C1 segment of cervical spinal cord (tissue), 14 donors: ENCODE data around the gene CYB561.
A peak's percentile ranks its signal among the peaks of the same experiment; 100 is the strongest.

Experiments used
- DNase-seq, 14 donors: peaks; one replicate each; lab custom pipeline; 2025; lab: John Stamatoyannopoulos, UW

Gene CYB561, protein sequence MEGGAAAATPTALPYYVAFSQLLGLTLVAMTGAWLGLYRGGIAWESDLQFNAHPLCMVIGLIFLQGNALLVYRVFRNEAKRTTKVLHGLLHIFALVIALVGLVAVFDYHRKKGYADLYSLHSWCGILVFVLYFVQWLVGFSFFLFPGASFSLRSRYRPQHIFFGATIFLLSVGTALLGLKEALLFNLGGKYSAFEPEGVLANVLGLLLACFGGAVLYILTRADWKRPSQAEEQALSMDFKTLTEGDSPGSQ

GRCh38 chr17:63445954-63446752 is at the start of gene CYB561:
Gene CYB561 (minus strand): TSS chr17:63446306. CDS start chr17:63437547, 8,759 bp downstream.
- peak in 7 of 14 donors; percentile 8 to 58 (median 28) for DNase-seq

DNA sequence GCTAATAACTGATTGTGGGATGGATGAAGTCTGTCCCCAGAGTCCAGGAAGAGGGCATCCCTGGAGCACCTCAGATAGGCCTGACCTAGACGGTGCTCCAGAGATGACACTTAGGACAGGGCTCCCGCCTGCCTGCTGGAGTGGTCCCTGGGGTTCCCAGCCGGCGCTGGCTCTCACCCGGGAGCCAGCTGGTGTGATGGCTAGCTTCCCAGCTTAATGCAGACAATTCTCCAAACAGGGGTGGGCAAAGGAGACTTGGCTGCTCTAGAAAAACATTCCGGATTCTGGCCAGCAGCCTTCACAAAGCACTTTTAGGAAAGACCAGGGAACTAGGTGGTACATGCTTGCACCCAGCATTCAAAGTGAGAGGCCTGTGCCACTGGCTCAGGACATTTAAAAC is 49.4 kb upstream of the CYB561 start:
- DNase-seq, result no peak

DNA sequence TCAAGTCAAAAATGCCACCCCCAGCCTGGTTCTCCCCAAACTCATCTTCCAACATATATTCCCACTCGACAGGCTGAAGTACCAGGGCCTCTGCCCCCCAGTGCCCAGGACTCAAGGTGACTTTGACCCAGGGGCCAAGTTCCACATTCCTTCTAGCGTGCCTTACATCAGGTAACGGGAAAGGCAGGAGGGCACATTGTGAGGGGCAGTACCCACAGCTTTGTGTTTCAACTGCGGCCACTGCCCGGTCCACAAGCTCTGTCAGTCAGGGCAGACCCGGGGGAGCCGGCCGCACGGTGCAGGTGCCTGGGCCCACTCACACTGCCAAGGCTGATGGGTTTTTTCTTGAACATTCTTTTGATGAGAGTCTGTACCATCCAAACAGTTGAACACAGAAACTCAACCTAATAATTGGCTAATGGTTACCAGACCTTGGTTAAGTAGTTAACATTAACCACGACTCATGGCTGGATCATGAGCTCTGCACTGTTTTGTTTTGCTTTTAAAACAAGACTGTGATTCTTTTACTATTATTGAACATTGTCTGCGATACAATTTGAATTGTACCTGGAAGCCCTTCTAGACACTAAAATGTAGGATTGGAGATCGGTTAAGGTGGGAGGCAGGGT is 48.3 kb upstream of the CYB561 start:
- DNase-seq, result no peak

DNA sequence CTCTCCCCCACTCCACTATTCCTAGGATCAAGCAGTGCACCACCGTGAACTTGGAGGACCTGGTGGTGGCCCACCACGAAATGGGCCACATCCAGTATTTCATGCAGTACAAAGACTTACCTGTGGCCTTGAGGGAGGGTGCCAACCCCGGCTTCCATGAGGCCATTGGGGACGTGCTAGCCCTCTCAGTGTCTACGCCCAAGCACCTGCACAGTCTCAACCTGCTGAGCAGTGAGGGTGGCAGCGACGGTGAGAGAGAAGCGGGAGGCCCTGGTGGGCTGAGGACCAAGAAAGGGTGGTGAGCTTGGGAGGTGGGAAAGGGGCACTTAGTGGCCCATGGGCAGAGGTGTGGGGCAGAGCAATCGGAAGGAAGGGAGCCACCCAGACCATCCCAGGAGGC is 47.3 kb upstream of the CYB561 start:
- no peak for DNase-seq

GRCh38 chr17:63492940-63493339 is 46.8 kb upstream of the CYB561 start:
- no peak for DNase-seq

GRCh38 chr17:63491977-63492618 is 46.0 kb upstream of the CYB561 start:
- no peak for DNase-seq

DNA sequence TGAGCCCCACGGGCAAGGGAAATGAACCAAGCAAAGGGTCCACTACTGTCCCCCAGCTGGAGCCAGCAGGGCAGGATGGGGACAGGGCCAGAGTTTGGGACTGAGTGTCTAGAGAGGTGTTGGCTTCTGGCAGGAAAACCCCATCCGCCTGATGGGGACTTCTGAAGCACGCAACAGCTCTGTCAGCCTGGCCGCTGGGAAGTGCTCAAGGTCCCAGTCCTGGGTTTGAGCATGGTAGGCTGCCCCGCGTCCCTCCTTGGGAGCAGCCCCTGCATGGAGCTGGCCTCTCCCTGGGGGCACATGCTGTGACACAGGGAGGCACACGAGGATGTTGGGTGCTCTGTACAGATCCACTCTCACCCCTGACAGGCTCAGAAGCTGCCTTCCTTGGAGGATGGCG is 45.3 kb upstream of the CYB561 start:
- no peak for DNase-seq

DNA sequence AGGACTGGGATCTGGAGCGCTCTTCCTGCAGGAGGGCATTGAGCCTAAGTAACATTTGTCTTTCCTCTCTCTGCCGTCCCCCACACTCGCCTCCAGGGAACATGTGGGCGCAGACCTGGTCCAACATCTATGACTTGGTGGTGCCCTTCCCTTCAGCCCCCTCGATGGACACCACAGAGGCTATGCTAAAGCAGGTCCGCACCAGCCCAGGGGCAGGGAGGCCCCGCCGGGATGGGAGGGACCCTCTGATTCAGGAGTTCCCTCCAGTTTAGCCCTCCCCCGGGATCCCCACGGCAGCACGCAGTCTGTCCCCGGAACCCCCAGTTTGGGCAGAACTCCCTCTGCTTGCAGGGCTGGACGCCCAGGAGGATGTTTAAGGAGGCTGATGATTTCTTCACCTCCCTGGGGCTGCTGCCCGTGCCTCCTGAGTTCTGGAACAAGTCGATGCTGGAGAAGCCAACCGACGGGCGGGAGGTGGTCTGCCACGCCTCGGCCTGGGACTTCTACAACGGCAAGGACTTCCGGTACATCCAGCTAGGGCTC is 44.8 kb upstream of the CYB561 start:
- no peak for DNase-seq

DNA sequence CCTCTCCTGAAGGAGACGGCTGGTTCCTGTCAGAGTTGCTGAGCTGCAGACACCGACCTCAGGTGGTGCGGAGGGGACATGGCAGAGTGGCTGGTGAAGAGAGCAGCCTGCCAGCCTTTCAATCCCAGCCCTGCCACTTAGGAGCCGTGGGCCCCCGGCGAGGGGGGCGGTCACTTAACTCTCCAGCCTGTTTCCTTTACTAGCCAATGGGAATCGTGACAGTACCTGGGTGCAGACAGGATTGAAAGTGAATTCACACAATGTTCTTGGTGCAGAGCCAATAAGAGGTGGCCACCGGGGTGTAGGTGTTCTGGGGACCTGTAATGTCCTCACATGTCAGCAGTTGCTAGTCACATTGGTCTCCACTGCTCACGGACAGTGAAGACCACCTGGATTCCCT is 44.2 kb upstream of the CYB561 start:
- no peak for DNase-seq

GRCh38 chr17:63489291-63489690 is 43.2 kb upstream of the CYB561 start:
- DNase-seq, result no peak

DNA sequence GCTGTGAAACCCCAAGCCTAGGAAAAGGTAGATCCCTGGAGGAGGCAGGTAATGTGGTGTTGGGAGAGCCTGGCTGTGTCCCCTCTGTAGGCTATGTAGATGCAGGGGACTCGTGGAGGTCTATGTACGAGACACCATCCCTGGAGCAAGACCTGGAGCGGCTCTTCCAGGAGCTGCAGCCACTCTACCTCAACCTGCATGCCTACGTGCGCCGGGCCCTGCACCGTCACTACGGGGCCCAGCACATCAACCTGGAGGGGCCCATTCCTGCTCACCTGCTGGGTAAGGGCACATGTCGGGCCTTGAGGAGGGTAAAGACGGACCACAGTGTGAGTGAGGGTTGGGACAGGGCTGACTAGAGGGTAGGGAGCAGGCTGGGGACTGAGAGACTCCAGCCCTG is 42.7 kb upstream of the CYB561 start:
- DNase-seq, result no peak

GRCh38 chr17:63487014-63487339 is 40.9 kb upstream of the CYB561 start:
- no peak for DNase-seq

GRCh38 chr17:63486317-63487013 is 40.4 kb upstream of the CYB561 start:
- DNase-seq, result no peak

- no peak for DNase-seq
Measured at GRCh38 chr17:63483655-63484575, 37.8 kb upstream of the CYB561 start.

GRCh38 chr17:63483038-63483437 is 36.9 kb upstream of the CYB561 start:
- no peak for DNase-seq

- no peak for DNase-seq
Measured at GRCh38 chr17:63482509-63482908, 36.4 kb upstream of the CYB561 start.

DNA sequence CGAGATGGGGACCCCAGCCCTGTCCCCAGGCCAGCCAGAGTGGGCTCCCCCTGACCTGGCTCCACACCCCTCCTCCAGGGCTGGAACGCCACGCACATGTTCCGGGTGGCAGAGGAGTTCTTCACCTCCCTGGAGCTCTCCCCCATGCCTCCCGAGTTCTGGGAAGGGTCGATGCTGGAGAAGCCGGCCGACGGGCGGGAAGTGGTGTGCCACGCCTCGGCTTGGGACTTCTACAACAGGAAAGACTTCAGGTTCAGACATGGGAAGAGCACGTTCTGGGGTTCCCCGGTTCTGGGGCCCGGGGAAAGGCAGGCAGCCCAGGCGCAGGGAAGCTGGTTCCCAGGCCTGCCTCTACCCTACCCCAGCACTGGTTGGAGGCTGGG is 35.4 kb upstream of the CYB561 start:
- no peak for DNase-seq

DNA sequence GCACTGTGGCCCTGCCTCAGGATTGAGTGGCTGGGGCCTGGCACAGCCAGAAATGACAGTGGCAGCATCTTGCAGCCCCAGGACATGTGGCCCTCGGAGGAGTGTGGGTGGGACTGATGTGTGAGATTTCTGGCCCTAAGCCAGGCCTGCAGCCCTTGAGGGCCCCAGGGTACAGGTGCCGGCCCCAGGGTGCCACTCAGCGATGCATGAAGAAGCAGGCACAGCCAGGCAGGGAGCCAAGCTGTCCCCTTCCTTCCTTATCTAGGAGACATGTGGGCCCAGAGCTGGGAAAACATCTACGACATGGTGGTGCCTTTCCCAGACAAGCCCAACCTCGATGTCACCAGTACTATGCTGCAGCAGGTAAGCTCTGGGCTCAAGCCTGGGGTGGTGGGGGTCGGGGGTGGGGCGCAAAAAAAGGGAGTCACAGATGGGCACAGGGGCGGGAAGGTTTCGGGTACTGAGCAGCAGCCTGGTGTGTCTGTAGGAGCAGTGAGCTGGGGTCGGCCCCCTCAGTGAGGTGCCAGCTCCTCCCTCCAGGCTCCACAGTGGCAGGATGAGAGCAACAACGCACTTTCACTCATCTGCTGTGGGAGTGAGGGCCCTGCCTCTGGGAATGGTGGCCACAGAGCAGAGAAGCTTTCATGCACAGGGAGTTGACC is 34.9 kb upstream of the CYB561 start:
- no peak for DNase-seq

GRCh38 chr17:63480192-63480784 is 34.2 kb upstream of the CYB561 start:
- DNase-seq, result no peak
